ENCODE data around the gene ITGB1. TPM values are rescaled to one million over a fixed set of nuclear protein-coding genes. Genes with fewer than 3 reads are reported as not detected.
A peak's percentile ranks its signal among the peaks of the same experiment; 100 is the strongest.

ITGB1 gene
- total RNA-seq, 1 experiment from 2014 or later, result 421 TPM

- CTCF ChIA-PET, result no interaction called here
- intact Hi-C loops (cut with micrococcal nuclease; ENCODE audit: unreplicated experiment), result no loop called here
- Histone ChIP-seq H3K4me3 (no peak overlapping the region), H3K4me2 (no peak overlapping the region), H3K4me1 (replicated peaks; ENCODE audit: insufficient read depth) (peaks cover 27% of the 10 kb centered on the region), H3K27ac (no peak overlapping the region), H2AFZ (no peak overlapping the region), H3K9me3 (ENCODE audit: insufficient read depth, low read depth) (no peaks in the 10 kb centered on the region), H3K9me2 (ENCODE audit: insufficient read depth) (no peaks in the 10 kb centered on the region), H3K27me3 (ENCODE audit: insufficient read depth, low read depth) (no peaks in the 10 kb centered on the region), H4K20me1 (ENCODE audit: insufficient read depth) (peaks cover 50% of the 10 kb centered on the region), H3F3A (ENCODE audit: insufficient read depth, low read depth) (no peaks in the 10 kb centered on the region), H3K79me2 (ENCODE audit: low read depth) (peaks cover 100% of the 10 kb centered on the region), H3K36me3 (ENCODE audit: low read depth) (peaks cover 17% of the 10 kb centered on the region; the same call in 1 of the 2 replicates)
- BruUV-seq (replicated peaks), result no TSS peak
- POLR2A ChIA-PET (ENCODE audit: unreplicated experiment), result no interaction called here
- no peak for DNase-seq
- TF ChIP-seq EZH2 (IDR thresholded peaks at IDR 0.05; ENCODE audit: low read depth) (no peak), CTCF (conservative IDR thresholded peaks at IDR 0.05) (no peak)
These were observed 10.4 kb downstream of the ITGB1 start for GRCh38 chr10:32947586-32947985.

- Histone ChIP-seq H3K9me3 (ENCODE audit: insufficient read depth, low read depth) (no peaks in the 10 kb centered on the region), H4K20me1 (ENCODE audit: insufficient read depth) (peaks cover 61% of the 10 kb centered on the region)
- POLR2A ChIA-PET (ENCODE audit: unreplicated experiment), result interaction anchor here (0.7 kb wide), 1 partner anchor 15 kb away, joined by 35 read pairs; no protein-coding TSS in a partner anchor
These were observed 11.9 kb downstream of the ITGB1 start for GRCh38 chr10:32946108-32946507.

GRCh38 chr10:32943854-32944661 lies 14.0 kb downstream of the ITGB1 start:
- Histone ChIP-seq H3K4me3 (no peak overlapping the region), H3K36me3 (ENCODE audit: low read depth) (peaks cover 4% of the 10 kb centered on the region; the same call in 1 of the 2 replicates), H4K20me1 (ENCODE audit: insufficient read depth) (peaks cover 73% of the 10 kb centered on the region)

More at GRCh38 chr10:32946108-32946507, 11.9 kb downstream of the ITGB1 start:
- TF ChIP-seq CTCF (conservative IDR thresholded peaks at IDR 0.05), result no peak
- no TSS peak for BruUV-seq (replicated peaks)
- H3K9me2 ChIP-seq (ENCODE audit: insufficient read depth), result no peaks in the 10 kb centered on the region
- no peak overlapping the region for H3K27ac ChIP-seq
- H2AFZ ChIP-seq, result no peak overlapping the region
- peaks cover 12% of the 10 kb centered on the region for H3K4me1 ChIP-seq (replicated peaks; ENCODE audit: insufficient read depth)
- no peak overlapping the region for H3K4me3 ChIP-seq
- H3K36me3 ChIP-seq (ENCODE audit: low read depth), result peaks cover 9% of the 10 kb centered on the region; the same call in 1 of the 2 replicates
- H3K4me2 ChIP-seq, result no peak overlapping the region
- peak in 1 of 2 experiments; percentile 44 for DNase-seq
- intact Hi-C loops (cut with micrococcal nuclease; ENCODE audit: unreplicated experiment), result no loop called here
- H3K79me2 ChIP-seq (ENCODE audit: low read depth), result peaks cover 100% of the 10 kb centered on the region
- H3F3A ChIP-seq (ENCODE audit: insufficient read depth, low read depth), result no peaks in the 10 kb centered on the region
- H3K27me3 ChIP-seq (ENCODE audit: insufficient read depth, low read depth), result no peaks in the 10 kb centered on the region
- CTCF ChIA-PET, result interaction anchor here (0.6 kb wide), 1 partner anchor 14 kb away, joined by 7 read pairs; no protein-coding TSS in a partner anchor

More at GRCh38 chr10:32943854-32944661, 14.0 kb downstream of the ITGB1 start:
- ChIA-PET POLR2A (ENCODE audit: unreplicated experiment) (interaction anchor here (0.5 to 0.7 kb wide), 2 partner anchors 157 to 494 kb away, joined by 5 read pairs; no protein-coding TSS in a partner anchor), CTCF (no interaction called here)
- peaks cover 100% of the 10 kb centered on the region for H3K79me2 ChIP-seq (ENCODE audit: low read depth)
- H3K4me1 ChIP-seq (replicated peaks; ENCODE audit: insufficient read depth), result 0 out of 2 replicates have a peak, but pooled peaks cover 5% of the 10 kb centered on the region
- no peak overlapping the region for H3K27ac ChIP-seq
- DNase-seq, result no peak
- peaks cover 3% of the 10 kb centered on the region; the same call in 1 of the 2 replicates for H3F3A ChIP-seq (ENCODE audit: insufficient read depth, low read depth)
- no peaks in the 10 kb centered on the region for H3K9me2 ChIP-seq (ENCODE audit: insufficient read depth)
- TF ChIP-seq CTCF (conservative IDR thresholded peaks at IDR 0.05) (no peak), EZH2 (IDR thresholded peaks at IDR 0.05; ENCODE audit: low read depth) (no peak)
- no TSS peak for BruUV-seq (replicated peaks)
- intact Hi-C loops (cut with micrococcal nuclease; ENCODE audit: unreplicated experiment), result no loop called here
- H2AFZ ChIP-seq, result no peak overlapping the region
- H3K4me2 ChIP-seq, result no peak overlapping the region
- no peaks in the 10 kb centered on the region for H3K9me3 ChIP-seq (ENCODE audit: insufficient read depth, low read depth)
- H3K27me3 ChIP-seq (ENCODE audit: insufficient read depth, low read depth), result no peaks in the 10 kb centered on the region
